Upper lobe of left lung (tissue), 4 donors: ENCODE measurements around the gene MFRP.

Source experiments
- POLR2A ChIP-seq, 4 donors: fragments of 450-650 bp; IDR thresholded peaks; one replicate each; pipeline ENCODE4 v1.5.1; 2016 to 2017; ENCODE audit warnings: antibody characterized with exemption in 4 of 4, mild to moderate bottlenecking in 2 of 4
- POLR2AphosphoS5 ChIP-seq, 2 donors: sonication (generic); formaldehyde crosslinking; IDR thresholded peaks; one replicate each; pipeline ENCODE4 v1.5.1; 2017; ENCODE audit warnings: antibody characterized with exemption in 2 of 2
- TF ChIP-seq, protein P1 (sequence below), 6 experiments: fragments of 450-650 bp in 4 of 6; fragments of 200-600 bp in 2 of 6; sonication (generic) in 2 of 6; IDR thresholded peaks; one replicate each; pipeline ENCODE4 v1.5.1; 2016 to 2019; ENCODE audit warnings: antibody characterized with exemption in 6 of 6

DNA sequence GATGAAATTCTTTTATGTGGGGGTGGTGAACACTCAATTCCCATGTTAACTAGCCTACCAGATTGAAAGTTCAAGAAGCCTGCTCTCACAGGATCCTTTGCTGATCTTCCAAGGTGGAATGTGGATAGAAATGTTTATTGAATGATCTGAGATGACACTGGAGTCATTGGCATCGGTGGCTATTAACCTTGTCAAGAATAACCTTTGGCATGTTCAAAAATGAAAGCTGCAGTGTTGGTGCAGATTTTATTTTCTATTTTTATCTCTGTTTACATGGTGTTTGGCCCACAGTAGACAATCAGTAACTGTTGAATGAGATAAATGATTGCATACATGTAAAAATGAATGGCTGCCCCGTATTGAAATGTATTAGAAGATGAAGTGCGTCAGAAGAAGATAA lies 48.6 kb downstream of the MFRP start:
- TF ChIP-seq, protein P1, sequence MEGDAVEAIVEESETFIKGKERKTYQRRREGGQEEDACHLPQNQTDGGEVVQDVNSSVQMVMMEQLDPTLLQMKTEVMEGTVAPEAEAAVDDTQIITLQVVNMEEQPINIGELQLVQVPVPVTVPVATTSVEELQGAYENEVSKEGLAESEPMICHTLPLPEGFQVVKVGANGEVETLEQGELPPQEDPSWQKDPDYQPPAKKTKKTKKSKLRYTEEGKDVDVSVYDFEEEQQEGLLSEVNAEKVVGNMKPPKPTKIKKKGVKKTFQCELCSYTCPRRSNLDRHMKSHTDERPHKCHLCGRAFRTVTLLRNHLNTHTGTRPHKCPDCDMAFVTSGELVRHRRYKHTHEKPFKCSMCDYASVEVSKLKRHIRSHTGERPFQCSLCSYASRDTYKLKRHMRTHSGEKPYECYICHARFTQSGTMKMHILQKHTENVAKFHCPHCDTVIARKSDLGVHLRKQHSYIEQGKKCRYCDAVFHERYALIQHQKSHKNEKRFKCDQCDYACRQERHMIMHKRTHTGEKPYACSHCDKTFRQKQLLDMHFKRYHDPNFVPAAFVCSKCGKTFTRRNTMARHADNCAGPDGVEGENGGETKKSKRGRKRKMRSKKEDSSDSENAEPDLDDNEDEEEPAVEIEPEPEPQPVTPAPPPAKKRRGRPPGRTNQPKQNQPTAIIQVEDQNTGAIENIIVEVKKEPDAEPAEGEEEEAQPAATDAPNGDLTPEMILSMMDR (IDR thresholded peaks at IDR 0.05), result no peak
- TF ChIP-seq POLR2A (IDR thresholded peaks at IDR 0.05) (no peak), POLR2AphosphoS5 (IDR thresholded peaks at IDR 0.05) (no peak)
